B cell (primary cell): ENCODE measurements around the gene RERE. TPM values are rescaled to one million over a fixed set of nuclear protein-coding genes. Genes with fewer than 3 reads are reported as not detected.

Experiments
- ATAC-seq: fragments of 200-7000 bp; cut with Tn5 transposase; one replicate; pipeline ENCODE4 v1.10.0; 2021; ENCODE audit warnings: low read depth, mild to moderate bottlenecking, moderate number of reproducible peaks, moderate library complexity
- CTCF ChIA-PET: fragments of 350-600 bp; sonication (Branson Sonifier 250); formaldehyde crosslinking; loops from one replicate; lab custom pipeline; 2021; ENCODE audit warnings: antibody characterized with exemption, inconsistent platforms; lab: Charles Lee
- POLR2A ChIA-PET: fragments of 350-600 bp; sonication (Branson Sonifier 250); formaldehyde crosslinking; loops from one replicate; lab custom pipeline; 2021; ENCODE audit warnings: antibody characterized with exemption; lab: Charles Lee
- DNase-seq: peaks from one replicate; pipeline ENCODE4 v3.0.0; 2013
- H2AFZ ChIP-seq: 2 replicates; pipeline ENCODE4 v1.6.1; 2012; ENCODE audit warnings: mild to moderate bottlenecking, low read depth, low read length; ENCODE audit not compliant: insufficient read depth, poor library complexity, severe bottlenecking
- H3K27ac ChIP-seq, 2 donors: 1 replicate in 1 of 2; 2 replicates in 1 of 2; pipeline ENCODE4 v1.5.1; 2012 to 2013; ENCODE audit warnings: low read length in 2 of 2, mild to moderate bottlenecking in 2 of 2, moderate library complexity in 1 of 2
- H3K27me3 ChIP-seq, 4 experiments: fragments of 200-600 bp in 1 of 4; sonication (generic) in 1 of 4; replicated peaks in 1 of 4; 1 replicate in 2 of 4; 2 replicates in 2 of 4; pipeline versions ENCODE4 v1.6.1 to v1.7.0; 2013 to 2016; ENCODE audit warnings: low read length in 3 of 4, mild to moderate bottlenecking in 2 of 4, mixed read lengths in 1 of 4, moderate library complexity in 1 of 4; ENCODE audit not compliant: insufficient read depth in 4 of 4, control insufficient read depth in 3 of 4; ENCODE audit errors: control extremely low read depth in 1 of 4
- H3K36me3 ChIP-seq, 2 experiments: replicated peaks in 1 of 2; 1 replicate in 1 of 2; 2 replicates in 1 of 2; pipeline versions ENCODE4 v1.6.1 to v1.7.1; 2013; ENCODE audit warnings: low read length in 1 of 2; ENCODE audit not compliant: insufficient read depth in 2 of 2, control insufficient read depth in 1 of 2; ENCODE audit errors: control extremely low read depth in 1 of 2, extremely low read depth in 1 of 2
- H3K4me1 ChIP-seq, 2 donors: fragments of 200-600 bp in 1 of 2; sonication (generic) in 1 of 2; 1 replicate in 1 of 2; 2 replicates in 1 of 2; pipeline versions ENCODE4 v1.5.1 to v1.6.1; 2013 to 2017; ENCODE audit warnings: low read length in 2 of 2; ENCODE audit not compliant: control insufficient read depth in 2 of 2, insufficient read depth in 2 of 2
- H3K4me2 ChIP-seq: replicated peaks from 2 replicates; pipeline ENCODE3; 2012; ENCODE audit warnings: mild to moderate bottlenecking, low read depth, low read length; ENCODE audit not compliant: poor library complexity, severe bottlenecking
- H3K4me3 ChIP-seq, 5 experiments: fragments of 200-600 bp in 1 of 5; sonication (generic) in 1 of 5; 1 replicate in 3 of 5; 2 replicates in 2 of 5; pipeline versions ENCODE4 v1.5.1 to v1.7.0; 2011 to 2016; ENCODE audit warnings: low read length in 4 of 5, mild to moderate bottlenecking in 4 of 5, low read depth in 2 of 5, control low read depth in 1 of 5, moderate library complexity in 1 of 5; ENCODE audit not compliant: insufficient read depth in 1 of 5; ENCODE audit errors: control extremely low read depth in 1 of 5, extremely low read depth in 1 of 5
- H3K79me2 ChIP-seq: fragments of 200-600 bp; sonication (generic); one replicate; pipeline ENCODE4 v1.6.0; 2016; ENCODE audit warnings: low read length; ENCODE audit not compliant: control insufficient read depth, insufficient read depth
- H3K9ac ChIP-seq: fragments of 200-600 bp; sonication (generic); 2 replicates; pipeline ENCODE4 v1.6.1; 2017; ENCODE audit warnings: mild to moderate bottlenecking, low read length, moderate library complexity
- H3K9me3 ChIP-seq, 3 donors: one replicate each; pipeline versions ENCODE4 v1.6.1 to v1.7.1; 2013; ENCODE audit warnings: low read length in 2 of 3; ENCODE audit not compliant: control insufficient read depth in 2 of 3, insufficient read depth in 1 of 3; ENCODE audit errors: control extremely low read depth in 1 of 3
- H4K20me1 ChIP-seq: 2 replicates; pipeline ENCODE4 v1.6.0; 2012; ENCODE audit warnings: mild to moderate bottlenecking, low read length; ENCODE audit not compliant: insufficient read depth, control insufficient read depth, poor library complexity, severe bottlenecking
- H3K27ac Mint-ChIP-seq: one replicate; pipeline ENCODE4 v1.8.0; 2021; ENCODE audit warnings: mixed read lengths
- H3K27me3 Mint-ChIP-seq: one replicate; pipeline ENCODE4 v1.8.0; 2021; ENCODE audit warnings: mixed read lengths
- H3K4me1 Mint-ChIP-seq: one replicate; pipeline ENCODE4 v1.8.0; 2021; ENCODE audit warnings: mixed read lengths
- H3K4me3 Mint-ChIP-seq: one replicate; pipeline ENCODE4 v1.8.0; 2021; ENCODE audit warnings: mixed read lengths
- H3K9me3 Mint-ChIP-seq: one replicate; pipeline ENCODE4 v1.8.0; 2022; ENCODE audit warnings: mixed read lengths; ENCODE audit not compliant: insufficient read depth
- CTCF ChIP-seq: fragments of 200-600 bp; IDR thresholded peaks from one replicate; pipeline ENCODE4 v1.8.0; 2022; ENCODE audit warnings: antibody characterized with exemption, mild to moderate bottlenecking
- EZH2 ChIP-seq: IDR thresholded peaks from 2 replicates; pipeline ENCODE4 v1.6.1; 2012; ENCODE audit warnings: borderline replicate concordance, low read depth, mild to moderate bottlenecking, moderate library complexity, low read length; ENCODE audit not compliant: insufficient read depth, poor library complexity, severe bottlenecking
- WGBS: methylation state at CpG from one replicate; pipeline ENCODE4 v1.1.5; 2013; ENCODE audit warnings: missing lambda C conversion rate; ENCODE audit not compliant: insufficient coverage; 5-methylcytosine and 5-hydroxymethylcytosine counted together
- intact Hi-C: fragments of 100-400 bp; cut with micrococcal nuclease; formaldehyde crosslinking; loops from one replicate; pipeline ENCODE4 v1.10.0; 2022
- polyA plus RNA-seq: library from polyadenylated mRNA; depleted of rRNA; stranded (reverse); fragments of >200 nt; gene quantifications from 2 replicates; pipeline ENCODE4 v1.2.3, GENCODE V29; 2012
- total RNA-seq, 2 donors: library from RNA; stranded (reverse); fragments of 120-200 nt in 1 of 2; gene quantifications; 1 replicate in 1 of 2; 2 replicates in 1 of 2; pipeline versions ENCODE4 v1.2.3 to v1.2.4, GENCODE V29; 2013 to 2022

The RERE gene
- total and polyA plus RNA-seq, 2 donors (not counting 1 experiment from before 2014, with no cell fraction given): 27.3 to 132 TPM

GRCh38 chr1:8483586-8483985 is 333.9 kb downstream of the RERE start:
- H3K27me3 ChIP-seq: no peaks in the 10 kb centered on the region
- H3K36me3 ChIP-seq: peaks cover 2 to 11% of the 10 kb centered on the region in 2 experiments
- peaks cover 78% of the 10 kb centered on the region for H3K79me2 ChIP-seq
- H3K4me2 ChIP-seq: no peak overlapping the region
- H3K4me1 ChIP-seq: no peaks in the 10 kb centered on the region
- ATAC-seq (no peak), DNase-seq (no peak)
- ChIA-PET CTCF (no interaction called here), POLR2A (no interaction called here)
- no peak overlapping the region for H3K27ac Mint-ChIP-seq
- TF ChIP-seq EZH2: no peak
- TF ChIP-seq CTCF: no peak
- intact Hi-C loops: no loop called here
- H3K4me3 ChIP-seq: no peak overlapping the region
- peaks cover 5% of the 10 kb centered on the region for H4K20me1 ChIP-seq
- H3K4me3 Mint-ChIP-seq: no peak overlapping the region
- no peaks in the 10 kb centered on the region for H3K27me3 Mint-ChIP-seq
- H3K9me3 Mint-ChIP-seq: no peaks in the 10 kb centered on the region
- H3K9ac ChIP-seq: no peak overlapping the region
- peaks cover 7% of the 10 kb centered on the region for H3K4me1 Mint-ChIP-seq
- H3K27ac ChIP-seq: no peak overlapping the region
- WGBS: no CpG with 5 or more reads among the region's 3 CpGs
- H3K9me3 ChIP-seq: no peaks in the 10 kb centered on the region
- H2AFZ ChIP-seq: no peak overlapping the region

- H3K4me3 ChIP-seq: no peak overlapping the region
- no CpG with 5 or more reads among the region's 2 CpGs for WGBS
- peaks cover 83% of the 10 kb centered on the region for H3K79me2 ChIP-seq
- POLR2A ChIA-PET: interaction anchor here (0.7 kb wide), 1 partner anchor 25 kb away, joined by 8 read pairs; no protein-coding TSS in a partner anchor
- Mint-ChIP-seq H3K4me3 (no peak overlapping the region), H3K4me1 (peaks cover 10% of the 10 kb centered on the region), H3K9me3 (no peaks in the 10 kb centered on the region), H3K27me3 (no peaks in the 10 kb centered on the region), H3K27ac (no peak overlapping the region)
- H4K20me1 ChIP-seq: peaks cover 5% of the 10 kb centered on the region
- ATAC-seq: no peak
- H3K4me2 ChIP-seq: no peak overlapping the region
- H3K27me3 ChIP-seq: no peaks in the 10 kb centered on the region
- peaks cover 0 to 9% of the 10 kb centered on the region in 2 experiments for H3K36me3 ChIP-seq
- no peak overlapping the region for H3K9ac ChIP-seq
- no peak for TF ChIP-seq EZH2
- no peak overlapping the region for H3K27ac ChIP-seq
- H3K4me1 ChIP-seq: no peaks in the 10 kb centered on the region
- no peak for DNase-seq
- H3K9me3 ChIP-seq: no peaks in the 10 kb centered on the region
- intact Hi-C loops: no loop called here
- no peak overlapping the region for H2AFZ ChIP-seq
- CTCF ChIA-PET: interaction anchor here (0.7 to 1.0 kb wide), 4 partner anchors 74 to 261 kb away, joined by 3 to 5 read pairs (median 4); no protein-coding TSS in a partner anchor
These were observed 334.5 kb downstream of the RERE start for GRCh38 chr1:8482979-8483381.
